H9 (cell line): ENCODE results near the gene SULT1C3. TPM values are rescaled to one million over a fixed set of nuclear protein-coding genes. Genes with fewer than 3 reads are reported as not detected.

Experiments used
- DNase-seq: peaks from one replicate; pipeline ENCODE4 v3.0.0-alpha.2; 2017
- H2AFZ ChIP-seq: one replicate; pipeline ENCODE4 v1.6.1; 2013; ENCODE audit warnings: mild to moderate bottlenecking, low read length, control low read depth, moderate library complexity
- H2AK5ac ChIP-seq: 2 replicates; pipeline ENCODE4 v1.6.1; 2013; ENCODE audit warnings: low read length, control low read depth, mixed read lengths; ENCODE audit not compliant: insufficient read length
- H2BK120ac ChIP-seq: one replicate; pipeline ENCODE4 v1.6.1; 2013; ENCODE audit warnings: low read depth, mild to moderate bottlenecking, low read length, control low read depth, inconsistent platforms; ENCODE audit not compliant: poor library complexity, severe bottlenecking
- H2BK12ac ChIP-seq: 2 replicates; pipeline ENCODE4 v1.6.1; 2013; ENCODE audit warnings: low read length, control low read depth, mixed read lengths, low read depth; ENCODE audit not compliant: insufficient read length
- H2BK15ac ChIP-seq: 2 replicates; pipeline ENCODE4 v1.6.1; 2013; ENCODE audit warnings: low read depth, low read length, control low read depth
- H2BK20ac ChIP-seq: one replicate; pipeline ENCODE4 v1.6.1; 2013; ENCODE audit warnings: low read depth, mild to moderate bottlenecking, low read length, control low read depth, inconsistent platforms; ENCODE audit not compliant: poor library complexity, severe bottlenecking
- H2BK5ac ChIP-seq: 2 replicates; pipeline ENCODE4 v1.6.1; 2013; ENCODE audit warnings: low read length, control low read depth, mixed read lengths; ENCODE audit not compliant: insufficient read length
- H3K14ac ChIP-seq: 2 replicates; pipeline ENCODE4 v1.6.1; 2013; ENCODE audit warnings: low read length, control low read depth; ENCODE audit not compliant: insufficient read depth
- H3K18ac ChIP-seq: 2 replicates; pipeline ENCODE4 v1.6.1; 2013; ENCODE audit warnings: low read depth, mild to moderate bottlenecking, mixed read lengths, low read length, control low read depth; ENCODE audit not compliant: insufficient read length
- H3K23ac ChIP-seq: 2 replicates; pipeline ENCODE4 v1.6.1; 2013; ENCODE audit warnings: low read length, control low read depth, mixed read lengths, low read depth; ENCODE audit not compliant: insufficient read length
- H3K23me2 ChIP-seq: 2 replicates; pipeline ENCODE4 v1.6.1; 2013; ENCODE audit warnings: low read depth, mild to moderate bottlenecking, mixed read lengths, low read length, control low read depth; ENCODE audit not compliant: insufficient read length, poor library complexity, severe bottlenecking
- H3K27ac ChIP-seq: 2 replicates; pipeline ENCODE4 v1.5.1; 2013; ENCODE audit warnings: low read length, control low read depth, mixed read lengths, low read depth; ENCODE audit not compliant: insufficient read length
- H3K27me3 ChIP-seq: 2 replicates; pipeline ENCODE4 v1.6.1; 2013; ENCODE audit warnings: low read length, control low read depth, inconsistent platforms; ENCODE audit not compliant: insufficient read depth
- H3K4ac ChIP-seq: 2 replicates; pipeline ENCODE4 v1.6.1; 2013; ENCODE audit warnings: low read depth, mild to moderate bottlenecking, control low read depth, inconsistent platforms, low read length, moderate library complexity
- H3K4me1 ChIP-seq: 2 replicates; pipeline ENCODE4 v1.6.1; 2013; ENCODE audit warnings: low read length, control low read depth, inconsistent platforms; ENCODE audit not compliant: insufficient read depth
- H3K4me2 ChIP-seq: 2 replicates; pipeline ENCODE4 v1.6.1; 2013; ENCODE audit warnings: low read length, control low read depth, mixed read lengths; ENCODE audit not compliant: insufficient read length, insufficient read depth
- H3K56ac ChIP-seq: 2 replicates; pipeline ENCODE4 v1.6.1; 2013; ENCODE audit warnings: low read depth, mild to moderate bottlenecking, mixed read lengths, low read length, control low read depth; ENCODE audit not compliant: insufficient read length
- H3K79me1 ChIP-seq: 2 replicates; pipeline ENCODE4 v1.6.1; 2013; ENCODE audit warnings: low read depth, mild to moderate bottlenecking, moderate library complexity, low read length, control low read depth, inconsistent platforms; ENCODE audit not compliant: insufficient read depth, poor library complexity, severe bottlenecking
- H3K79me2 ChIP-seq: 2 replicates; pipeline ENCODE4 v1.6.1; 2013; ENCODE audit warnings: low read length, control low read depth, inconsistent platforms; ENCODE audit not compliant: insufficient read depth
- H3K9ac ChIP-seq: 2 replicates; pipeline ENCODE4 v1.6.1; 2013; ENCODE audit warnings: low read length, control low read depth, mixed read lengths; ENCODE audit not compliant: insufficient read length; ENCODE audit errors: extremely low read depth
- H3K9me3 ChIP-seq: one replicate; pipeline ENCODE4 v1.6.1; 2013; ENCODE audit warnings: low read depth, low read length, inconsistent platforms; ENCODE audit not compliant: control insufficient read depth
- H3T11ph ChIP-seq: one replicate; pipeline ENCODE4 v1.6.1; 2013; ENCODE audit warnings: mild to moderate bottlenecking, low read length, control low read depth, inconsistent platforms
- H4K20me1 ChIP-seq: one replicate; pipeline ENCODE4 v1.6.1; 2013; ENCODE audit not compliant: control insufficient read depth, insufficient read length, insufficient read depth
- H4K5ac ChIP-seq: 2 replicates; pipeline ENCODE4 v1.6.1; 2013; ENCODE audit warnings: low read depth, mild to moderate bottlenecking, mixed read lengths, low read length, control low read depth; ENCODE audit not compliant: insufficient read length
- H4K8ac ChIP-seq: replicated peaks from 2 replicates; pipeline ENCODE4 v1.6.1; 2013; ENCODE audit warnings: low read length, control low read depth, mixed read lengths, low read depth; ENCODE audit not compliant: insufficient read length
- H4K91ac ChIP-seq: 2 replicates; pipeline ENCODE4 v1.6.1; 2013; ENCODE audit warnings: low read depth, mild to moderate bottlenecking, moderate library complexity, mixed read lengths, low read length, control low read depth; ENCODE audit not compliant: insufficient read length
- H3K27ac Mint-ChIP-seq, 3 experiments: 2 replicates in 2 of 3; 3 replicates in 1 of 3; pipeline ENCODE4 v1.8.0; 2020 to 2021; ENCODE audit warnings: mixed read lengths in 3 of 3, mild to moderate bottlenecking in 1 of 3, moderate library complexity in 1 of 3
- H3K27me3 Mint-ChIP-seq: 2 replicates; pipeline ENCODE4 v1.8.0; 2021; ENCODE audit warnings: low read depth, mild to moderate bottlenecking, moderate library complexity, mixed read lengths
- H3K36me3 Mint-ChIP-seq, 3 experiments: 2 replicates in 2 of 3; 3 replicates in 1 of 3; pipeline ENCODE4 v1.8.0; 2020 to 2021; ENCODE audit warnings: low read depth in 3 of 3, mixed read lengths in 3 of 3; ENCODE audit not compliant: insufficient read depth in 1 of 3
- H3K4me1 Mint-ChIP-seq, 2 experiments: 2 replicates each; pipeline ENCODE4 v1.8.0; 2020; ENCODE audit warnings: mixed read lengths in 2 of 2
- H3K4me3 Mint-ChIP-seq, 2 experiments: 2 replicates in 1 of 2; 3 replicates in 1 of 2; pipeline ENCODE4 v1.8.0; 2020 to 2021; ENCODE audit warnings: mild to moderate bottlenecking in 2 of 2, mixed read lengths in 2 of 2, moderate library complexity in 1 of 2
- H3K9me3 Mint-ChIP-seq, 2 experiments: 2 replicates in 1 of 2; 3 replicates in 1 of 2; pipeline ENCODE4 v1.8.0; 2020; ENCODE audit warnings: mild to moderate bottlenecking in 2 of 2, mixed read lengths in 2 of 2, moderate library complexity in 1 of 2
- WGBS: extraction: QIAGEN DNeasy Blood & Tissue Kit; methylation state at CpG from one replicate; pipeline ENCODE4 v1.1.7; 2013; ENCODE audit warnings: missing lambda C conversion rate, low lambda C conversion rate, mixed read lengths; ENCODE audit not compliant: insufficient read length; ENCODE audit errors: extremely low coverage; 5-methylcytosine and 5-hydroxymethylcytosine counted together
- total RNA-seq: library from RNA; stranded (reverse); gene quantifications from 2 replicates; pipeline ENCODE4 v1.2.1, GENCODE V29; 2021
- TF ChIP-seq, protein P1 (sequence below): fragments of 200-600 bp; sonication (generic); conservative IDR thresholded peaks from 3 replicates; pipeline ENCODE4 v1.8.0; 2021; ENCODE audit warnings: antibody characterized with exemption, mild to moderate bottlenecking

The SULT1C3 gene
- total RNA-seq, 1 experiment from 2014 or later, result not detected

DNA sequence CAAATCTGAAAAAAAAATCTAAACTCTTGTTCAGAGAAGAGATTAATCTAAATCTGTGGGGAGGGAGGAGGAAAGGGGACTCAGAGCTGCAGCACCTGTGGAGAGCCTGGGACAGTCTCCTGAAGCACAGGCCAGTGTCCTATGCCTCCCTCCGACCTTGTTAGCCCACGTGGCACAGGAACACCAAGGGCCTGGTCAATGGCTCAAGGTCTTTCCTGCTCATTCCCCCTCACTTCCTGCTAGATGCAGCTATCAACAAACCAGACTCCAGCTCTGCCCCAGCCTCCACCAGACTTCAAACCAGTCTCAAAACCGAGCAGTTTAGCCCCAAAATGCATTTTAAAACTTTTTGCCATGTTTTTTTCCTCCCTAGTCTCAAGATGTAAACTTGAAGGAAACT lies 20.1 kb upstream of the SULT1C3 start:
- no peaks in the 10 kb centered on the region for H3K27me3 ChIP-seq
- H2BK120ac ChIP-seq, result no peak overlapping the region

More for the DNA sequence above, 20.1 kb upstream of the SULT1C3 start:
- Histone ChIP-seq H2BK5ac (no peak overlapping the region), H2AFZ (no peak overlapping the region), H3K56ac (no peak overlapping the region), H3K9me3 (peaks cover 14% of the 10 kb centered on the region), H4K91ac (no peak overlapping the region), H4K8ac (no peak overlapping the region), H2BK15ac (no peak overlapping the region), H3K23ac (no peak overlapping the region), H3K14ac (no peak overlapping the region), H3K4ac (no peak overlapping the region), H2BK12ac (no peak overlapping the region), H3T11ph (no peak overlapping the region), H2AK5ac (no peak overlapping the region), H3K79me2 (no peaks in the 10 kb centered on the region), H3K4me2 (no peak overlapping the region), H3K9ac (no peak overlapping the region), H3K18ac (no peak overlapping the region), H3K4me1 (no peaks in the 10 kb centered on the region), H4K20me1 (no peaks in the 10 kb centered on the region), H3K23me2 (no peaks in the 10 kb centered on the region), H3K27ac (no peak overlapping the region), H2BK20ac (no peak overlapping the region), H3K79me1 (no peaks in the 10 kb centered on the region), H4K5ac (no peak overlapping the region)
- WGBS, result no CpG with 5 or more reads among the region's 3 CpGs
- Mint-ChIP-seq H3K27me3 (no peaks in the 10 kb centered on the region), H3K4me3 (no peak overlapping the region), H3K9me3 (peaks cover 25 to 27% of the 10 kb centered on the region in 2 experiments), H3K36me3 (peaks cover 8 to 22% (median 19%) of the 10 kb centered on the region in 3 experiments), H3K27ac (no peak overlapping the region), H3K4me1 (no peaks in the 10 kb centered on the region)
- DNase-seq, result no peak
- TF ChIP-seq, protein P1, sequence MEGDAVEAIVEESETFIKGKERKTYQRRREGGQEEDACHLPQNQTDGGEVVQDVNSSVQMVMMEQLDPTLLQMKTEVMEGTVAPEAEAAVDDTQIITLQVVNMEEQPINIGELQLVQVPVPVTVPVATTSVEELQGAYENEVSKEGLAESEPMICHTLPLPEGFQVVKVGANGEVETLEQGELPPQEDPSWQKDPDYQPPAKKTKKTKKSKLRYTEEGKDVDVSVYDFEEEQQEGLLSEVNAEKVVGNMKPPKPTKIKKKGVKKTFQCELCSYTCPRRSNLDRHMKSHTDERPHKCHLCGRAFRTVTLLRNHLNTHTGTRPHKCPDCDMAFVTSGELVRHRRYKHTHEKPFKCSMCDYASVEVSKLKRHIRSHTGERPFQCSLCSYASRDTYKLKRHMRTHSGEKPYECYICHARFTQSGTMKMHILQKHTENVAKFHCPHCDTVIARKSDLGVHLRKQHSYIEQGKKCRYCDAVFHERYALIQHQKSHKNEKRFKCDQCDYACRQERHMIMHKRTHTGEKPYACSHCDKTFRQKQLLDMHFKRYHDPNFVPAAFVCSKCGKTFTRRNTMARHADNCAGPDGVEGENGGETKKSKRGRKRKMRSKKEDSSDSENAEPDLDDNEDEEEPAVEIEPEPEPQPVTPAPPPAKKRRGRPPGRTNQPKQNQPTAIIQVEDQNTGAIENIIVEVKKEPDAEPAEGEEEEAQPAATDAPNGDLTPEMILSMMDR, result no peak
